ENCODE results near the gene NFAM1.

Gene NFAM1

DNA sequence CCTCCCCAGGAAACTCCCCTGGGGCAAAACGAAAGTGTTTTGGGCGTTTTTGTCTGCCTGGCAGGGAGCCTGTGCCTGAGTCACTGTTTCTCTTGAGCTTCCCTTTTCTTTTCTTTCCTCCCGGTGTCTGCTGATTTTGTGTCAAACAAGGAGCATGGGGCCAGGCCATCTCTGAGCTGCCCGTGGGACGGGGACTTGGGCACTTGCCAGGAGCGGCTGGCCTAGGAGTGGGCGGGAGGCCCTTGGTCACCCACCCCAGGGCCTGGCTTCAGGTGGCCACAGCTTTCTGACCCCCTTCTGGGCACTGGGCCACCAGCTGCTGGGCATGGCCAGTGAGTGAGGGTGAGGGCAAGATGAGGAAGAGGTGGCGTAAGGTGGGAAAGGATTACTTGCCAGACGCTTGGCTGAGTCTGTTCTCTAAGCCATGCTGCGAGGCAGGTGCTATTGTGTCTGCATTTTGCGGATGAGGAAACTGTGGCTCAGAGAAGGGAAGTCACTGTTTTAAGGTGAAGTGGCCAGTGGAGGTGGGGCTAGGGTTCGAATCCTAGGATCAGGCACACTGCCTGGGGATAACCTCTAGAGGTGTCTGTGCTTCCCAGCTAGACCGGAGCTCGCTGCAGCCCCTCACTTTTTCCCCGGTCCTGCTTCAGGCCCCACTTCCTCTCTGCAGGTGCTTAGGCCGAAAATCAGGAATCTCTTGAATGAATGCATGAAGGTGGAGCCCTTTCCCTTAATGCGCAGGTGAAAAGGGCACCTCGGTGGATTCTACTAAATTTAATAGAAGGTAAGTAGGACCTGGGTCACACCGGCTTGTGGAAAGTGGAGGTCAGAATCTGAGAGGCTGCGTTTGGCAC, 7.8 kb upstream of the NFAM1 start:
- peak; percentile 12 for DNase-seq

DNA sequence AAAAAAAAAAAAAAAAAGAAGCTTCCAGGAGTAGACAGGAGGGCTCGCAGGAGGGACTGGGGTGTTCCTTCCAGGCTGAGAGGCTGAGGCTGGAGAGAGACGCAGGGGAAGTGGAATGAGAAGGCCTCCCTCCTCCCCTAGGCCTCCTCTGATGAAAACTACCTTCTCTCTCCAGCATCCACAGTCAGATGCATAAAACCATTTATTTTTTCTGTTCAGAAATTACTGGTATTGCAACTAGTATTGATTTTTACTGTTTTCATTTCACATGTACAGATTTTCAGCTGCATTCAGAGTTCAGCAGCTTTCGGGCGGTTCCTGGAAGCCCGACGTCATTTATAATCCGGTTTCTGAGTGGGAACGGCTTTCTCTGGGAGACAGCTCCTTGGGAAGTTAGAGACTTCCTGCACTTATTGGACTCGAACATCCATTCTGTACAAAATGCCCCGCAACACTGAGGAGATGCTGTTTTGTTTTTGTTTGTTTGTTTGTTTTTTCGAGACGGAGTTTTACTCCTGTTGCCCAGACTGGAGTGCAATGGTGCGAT, 6.9 kb upstream of the NFAM1 start:
- DNase-seq, result no peak

DNA sequence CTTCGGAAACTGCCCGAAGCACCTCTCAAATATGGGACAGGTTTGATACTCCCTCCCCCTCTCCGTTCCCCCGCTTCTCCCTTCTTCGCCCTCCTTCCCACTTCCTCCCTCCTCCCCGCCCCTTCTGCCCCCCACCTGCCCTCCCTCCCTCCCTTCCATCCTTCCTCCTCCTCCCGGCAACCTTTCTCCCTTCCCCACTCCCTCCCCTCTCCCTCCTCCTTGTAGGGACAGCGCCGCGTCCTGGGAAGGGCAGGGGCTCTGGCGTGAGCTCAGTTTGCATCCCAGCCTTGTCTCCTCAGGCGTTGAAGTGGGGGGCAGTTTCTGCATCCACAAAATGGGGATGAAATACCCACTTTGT, 6.1 kb upstream of the NFAM1 start:
- no peak for DNase-seq

DNA sequence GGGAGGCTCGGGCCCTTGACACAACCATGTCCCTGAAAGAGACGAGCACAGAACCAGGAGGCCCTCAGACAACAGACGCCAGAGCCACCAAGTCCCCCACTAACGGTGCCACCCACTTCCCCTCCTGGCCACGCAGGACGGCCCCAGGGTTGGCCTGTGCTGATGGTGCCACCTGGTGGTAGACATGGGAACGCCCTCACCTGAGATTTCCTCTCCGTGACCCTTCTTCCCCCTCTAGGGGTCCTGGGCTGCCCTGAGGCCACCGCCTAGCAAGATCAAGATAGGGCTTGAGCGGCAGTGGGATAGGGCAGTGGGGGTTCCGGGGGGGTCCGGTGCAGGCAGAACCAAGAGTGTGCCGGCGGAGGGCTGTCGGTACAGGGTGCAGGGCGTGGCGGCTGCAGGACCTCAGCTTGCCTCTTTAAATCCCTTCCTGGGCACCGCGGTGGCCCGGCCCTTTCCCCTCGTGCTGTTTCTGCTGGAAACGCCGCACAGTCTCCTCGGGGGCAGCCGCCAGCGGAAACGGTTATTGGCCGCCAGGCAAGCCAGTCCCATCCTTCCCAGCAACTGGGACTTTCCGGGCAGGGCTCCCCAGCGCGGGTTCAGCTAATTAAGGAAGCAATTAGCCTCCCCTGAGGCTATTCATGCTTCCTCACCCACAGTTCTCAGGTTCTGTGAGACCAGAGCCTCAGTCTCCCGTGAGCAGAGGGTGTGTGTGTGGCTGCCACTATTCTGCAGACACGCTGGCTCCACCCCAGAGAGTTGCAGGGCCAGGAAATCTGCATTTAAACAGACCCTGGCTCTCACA, 5.5 kb upstream of the NFAM1 start:
- DNase-seq, result peak; percentile 46

DNA sequence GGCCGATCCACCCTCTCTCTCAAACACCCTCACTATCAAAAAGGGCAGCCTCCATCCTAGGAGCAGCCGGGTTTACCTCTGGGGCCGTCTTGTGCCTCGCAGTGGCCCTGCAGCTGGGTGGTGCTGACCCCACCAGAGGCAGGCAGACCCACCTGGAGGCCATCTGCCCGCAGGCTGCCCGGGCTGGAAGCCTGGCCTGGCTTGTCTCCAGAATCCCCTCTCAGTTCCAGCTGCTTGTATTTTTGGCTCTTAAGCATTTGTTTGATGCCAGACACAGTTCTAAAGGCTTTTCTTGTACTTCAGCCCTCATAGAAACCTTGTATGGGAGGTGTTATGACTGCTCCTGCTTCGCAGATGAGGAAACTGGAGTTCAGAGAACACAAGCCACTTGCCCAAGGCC, 4.2 kb upstream of the NFAM1 start:
- no peak for DNase-seq

DNA sequence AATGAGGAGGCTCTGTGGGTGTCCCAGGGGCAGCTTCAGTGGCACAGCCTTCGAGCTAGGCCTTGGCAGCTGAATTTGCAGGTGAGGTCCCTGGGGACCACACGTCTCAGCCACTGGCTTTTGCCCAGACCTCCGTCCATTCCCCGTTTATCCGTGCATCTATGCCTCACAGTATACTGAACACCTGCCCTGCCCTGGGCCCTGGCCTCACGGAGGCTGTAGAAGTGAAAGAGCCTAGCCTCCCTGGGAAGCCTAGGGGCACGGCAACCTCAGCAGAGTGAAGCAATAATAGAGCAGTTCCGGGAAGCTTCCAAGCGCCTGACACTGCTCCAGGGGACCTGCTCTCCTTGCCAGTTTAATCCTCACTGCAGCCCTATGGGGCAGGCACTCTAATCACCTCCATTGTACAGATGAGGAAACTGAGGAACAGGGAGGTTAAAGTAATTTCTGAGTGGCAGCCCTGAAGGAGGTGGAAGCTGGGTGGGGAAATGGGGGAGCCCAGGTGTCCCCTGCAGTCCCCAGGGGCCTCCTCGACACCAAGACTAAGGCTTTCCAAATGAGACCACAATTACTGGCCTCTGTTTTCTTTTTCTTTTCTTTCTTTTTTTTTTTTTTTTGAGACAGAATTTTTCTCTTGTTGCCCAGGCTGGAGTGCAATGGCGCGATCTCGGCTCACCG, 2.7 kb upstream of the NFAM1 start:
- no peak for DNase-seq

DNA sequence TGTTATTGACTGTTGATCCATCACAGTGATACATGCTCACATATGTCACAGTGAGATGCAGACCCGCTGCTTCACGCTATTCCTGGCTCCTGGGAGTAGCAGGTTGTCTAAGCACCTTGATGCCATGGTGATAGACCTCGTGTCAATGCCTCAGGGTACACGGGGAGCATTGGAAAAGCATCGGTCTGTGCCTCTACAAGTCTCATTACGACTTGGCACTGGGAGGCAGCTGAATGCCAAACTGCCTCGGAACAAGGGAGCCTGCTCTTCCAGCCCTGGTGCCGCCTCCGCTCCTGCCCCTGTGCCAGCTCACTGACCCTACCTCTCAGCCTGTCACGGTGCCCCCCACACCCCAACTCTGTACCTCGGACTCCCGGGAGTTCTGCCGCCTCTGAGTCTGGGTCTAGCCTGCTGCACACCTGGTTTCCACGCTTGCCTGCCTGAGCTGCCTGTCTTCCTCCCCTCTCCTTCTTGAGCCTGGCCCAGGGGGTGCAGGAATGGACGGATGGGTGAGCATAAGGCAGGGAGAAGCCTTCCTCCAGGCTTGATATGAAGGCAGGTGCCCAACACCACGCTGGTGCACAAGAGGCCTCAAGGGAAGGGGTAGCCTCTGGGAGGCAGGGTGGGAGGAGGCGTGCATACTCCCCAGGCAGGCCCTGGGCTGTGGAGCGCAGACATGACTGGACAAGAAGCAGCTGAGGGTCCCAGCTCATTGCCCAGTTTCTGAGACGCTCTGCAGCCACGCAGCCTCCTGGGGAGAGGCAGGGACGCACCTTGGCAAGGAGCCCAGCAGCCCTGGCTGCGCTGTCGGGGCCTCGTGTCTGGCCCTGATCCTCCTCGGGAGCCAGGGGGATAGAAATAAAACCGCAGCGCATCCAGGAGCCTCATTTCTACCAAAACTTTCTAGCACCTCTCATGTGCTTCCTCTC, 1.8 kb upstream of the NFAM1 start:
- no peak for DNase-seq

DNA sequence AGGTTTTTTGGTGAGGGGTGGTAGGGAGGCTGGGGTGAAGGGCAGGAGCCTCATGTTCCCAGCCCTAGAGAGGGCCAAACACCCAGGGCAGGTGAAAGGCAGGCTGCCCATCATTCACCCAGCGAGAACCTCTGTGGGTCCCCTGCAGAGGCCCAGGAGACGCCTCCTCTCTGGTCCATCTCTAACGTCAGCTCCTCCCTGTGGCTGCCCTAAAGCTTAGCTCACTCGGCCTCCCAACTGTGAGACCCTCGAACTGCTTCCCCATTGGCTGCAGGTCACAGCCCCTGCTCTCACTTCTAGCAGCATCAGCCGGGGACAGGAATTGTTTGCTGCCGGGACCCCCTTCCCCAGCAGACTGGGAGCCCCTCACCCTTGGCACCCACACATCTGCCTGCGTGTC, 615 bp upstream of the NFAM1 start:
- DNase-seq, result no peak

DNA sequence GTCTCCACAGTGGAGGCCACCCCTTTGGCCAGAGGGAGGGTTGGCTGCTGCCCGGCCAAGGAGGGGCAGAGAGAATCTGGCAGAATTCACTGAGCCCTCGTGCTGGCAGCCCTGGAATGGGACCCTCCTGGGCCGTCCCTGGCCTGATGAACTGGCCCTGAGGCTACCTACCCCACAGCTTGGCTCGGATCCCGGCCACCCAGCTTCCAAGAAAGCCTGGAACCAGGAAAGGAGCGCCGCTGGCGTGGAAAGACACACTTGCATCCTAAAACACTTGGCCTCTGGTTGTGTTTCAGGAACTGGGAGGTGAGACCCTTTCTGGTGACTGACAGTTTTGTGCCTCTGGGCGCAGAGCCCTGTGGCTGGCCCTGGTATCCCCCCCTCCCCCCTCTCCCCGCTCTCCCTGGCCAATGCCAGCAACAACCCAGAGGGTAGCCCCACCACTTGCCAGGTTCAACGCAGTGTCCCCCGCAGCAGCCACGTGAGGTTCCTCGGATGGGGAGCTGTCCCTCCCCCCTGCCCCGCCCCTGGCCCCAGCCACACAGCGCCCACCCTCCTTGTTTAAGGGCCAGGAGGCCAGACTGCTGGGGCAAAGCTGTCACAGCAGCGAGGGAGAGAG, 693 bp downstream of the NFAM1 start:
- DNase-seq, result no peak

DNA sequence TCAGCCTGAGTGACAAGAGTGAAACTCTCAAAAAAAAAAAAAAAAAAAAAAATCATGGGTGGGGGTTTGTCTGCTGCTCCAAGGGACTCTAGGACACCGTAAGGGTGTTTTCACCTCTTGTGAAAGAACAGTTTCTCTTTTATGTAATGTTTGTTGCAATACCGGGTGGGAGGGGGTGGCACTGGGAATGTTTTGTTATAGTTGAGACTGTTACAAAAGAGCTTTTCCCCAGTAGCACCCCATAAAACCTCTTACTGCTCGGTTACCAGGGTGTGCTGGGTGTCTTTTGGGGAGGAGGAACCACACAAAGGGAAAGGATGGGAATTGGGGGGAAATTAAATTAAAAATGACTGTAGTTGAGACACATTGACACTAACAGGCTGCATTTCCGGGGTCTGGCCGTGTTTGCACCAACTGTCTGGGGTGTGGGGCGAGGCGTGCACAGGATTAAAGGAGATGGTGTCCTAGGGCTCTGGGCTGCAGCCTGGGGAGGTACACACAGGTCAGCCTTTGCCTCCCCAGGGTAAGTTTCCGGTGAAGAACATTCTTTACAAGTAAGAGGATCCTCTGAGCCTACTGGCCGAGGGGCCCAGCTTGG, 1.6 kb downstream of the NFAM1 start:
- no peak for DNase-seq

DNA sequence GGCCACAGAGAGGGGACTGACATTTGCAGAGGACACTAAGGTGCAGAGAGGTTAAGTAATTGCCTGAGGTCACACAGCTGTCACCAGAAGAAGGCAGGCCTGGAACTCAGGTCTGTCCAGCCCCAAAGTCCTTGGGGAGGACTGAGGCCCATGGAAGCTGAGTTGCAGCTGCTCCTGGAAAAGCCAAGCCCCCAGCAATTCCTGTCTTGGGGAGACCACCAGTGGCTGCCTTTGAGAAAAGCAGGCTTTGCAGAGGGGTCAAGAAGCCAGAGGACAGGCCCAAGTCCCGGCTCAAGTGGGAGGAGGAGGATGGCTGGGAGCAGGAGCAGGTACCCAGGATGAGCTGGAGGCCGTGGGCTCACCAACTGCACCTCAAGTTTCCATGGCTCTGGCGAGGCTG, 3.4 kb downstream of the NFAM1 start:
- no peak for DNase-seq

DNA sequence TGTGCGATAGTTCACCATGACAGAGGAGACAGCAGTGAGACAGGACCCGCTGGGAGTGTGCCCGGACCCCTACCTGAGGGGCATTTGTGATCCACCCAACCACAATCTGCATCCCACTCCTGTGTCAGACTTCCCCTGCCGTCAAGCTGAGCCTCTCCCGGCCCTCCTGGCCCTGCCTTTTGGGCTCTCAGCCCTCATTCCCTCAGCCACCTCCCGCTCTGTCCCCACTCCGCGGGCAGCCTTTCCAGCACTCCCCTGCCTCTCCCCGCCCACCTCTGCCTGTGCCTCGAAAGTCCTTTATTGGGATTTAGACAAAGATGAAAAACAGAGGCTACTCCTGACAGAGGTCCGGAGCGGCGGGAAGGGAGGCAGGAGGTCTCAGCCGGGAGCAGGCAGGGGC, 4.2 kb downstream of the NFAM1 start:
- no peak for DNase-seq

DNA sequence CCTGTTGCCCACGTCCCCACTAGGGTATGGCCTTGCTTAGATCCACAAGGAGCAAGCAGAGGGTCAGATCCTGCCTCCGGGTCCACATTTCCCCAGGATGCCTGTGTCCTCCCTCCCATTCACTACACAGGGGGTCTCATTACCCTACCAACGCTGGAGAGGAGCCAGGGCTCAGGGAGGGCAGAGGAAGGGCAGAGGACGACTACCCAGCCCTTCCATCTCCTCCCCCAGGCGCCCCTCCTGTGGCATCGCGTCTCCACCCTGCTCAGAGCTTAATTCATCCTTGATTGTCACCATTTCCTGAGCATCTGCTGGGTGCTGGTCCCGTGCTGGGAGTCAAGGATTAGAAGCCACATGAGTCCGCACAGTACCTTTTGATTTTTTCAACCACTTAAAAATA, 5.0 kb downstream of the NFAM1 start:
- no peak for DNase-seq

DNA sequence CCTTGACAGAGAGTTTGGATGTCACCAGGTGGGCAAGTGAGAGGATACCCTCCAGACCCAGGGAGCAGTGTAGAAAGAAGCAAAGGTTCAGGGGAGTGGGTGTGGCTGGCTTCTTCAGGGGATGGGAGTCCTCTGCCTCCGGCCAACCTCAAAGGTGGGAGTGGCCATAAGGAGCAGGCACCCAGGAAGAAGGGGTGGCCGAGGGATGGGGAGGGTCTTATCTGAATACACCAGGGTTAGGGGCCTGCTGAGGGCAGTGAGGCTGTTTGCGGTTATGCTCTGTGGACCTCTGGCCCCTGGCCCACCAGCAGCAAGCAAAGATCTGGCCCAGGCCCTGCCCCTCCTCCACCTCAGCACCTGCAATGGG, 6.2 kb downstream of the NFAM1 start:
- no peak for DNase-seq

DNA sequence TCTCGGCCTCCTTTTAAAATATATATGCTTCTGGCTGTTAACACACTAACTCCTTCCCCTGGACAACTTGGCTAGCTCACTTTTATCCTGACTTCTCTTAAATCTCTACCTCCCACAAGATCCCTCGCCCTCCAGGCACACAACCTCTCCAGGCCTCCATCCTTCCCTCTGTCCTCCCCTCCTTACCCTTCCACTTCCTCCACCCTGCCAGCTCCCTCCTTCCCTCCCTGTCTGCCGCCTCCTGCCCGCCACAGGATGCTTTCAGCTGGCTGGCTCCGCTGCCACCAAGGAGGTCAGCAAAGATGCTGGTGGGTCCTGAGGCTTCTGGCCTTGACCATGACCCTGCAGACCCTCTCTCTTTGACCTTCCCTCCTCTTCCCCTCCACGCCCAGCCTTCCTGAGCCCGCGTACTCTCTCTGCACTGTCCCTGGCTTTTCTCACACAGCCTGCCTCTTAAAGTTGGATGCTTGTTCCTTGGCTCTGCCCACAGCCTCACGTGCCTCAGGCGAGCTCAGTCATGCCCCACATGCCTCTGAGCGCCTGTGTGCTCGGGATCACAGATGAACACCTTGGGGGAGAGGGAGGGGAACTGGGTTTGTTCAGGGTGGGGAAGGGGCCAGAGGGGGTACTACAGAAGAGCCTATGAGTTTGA, 6.7 kb downstream of the NFAM1 start:
- DNase-seq, result no peak

DNA sequence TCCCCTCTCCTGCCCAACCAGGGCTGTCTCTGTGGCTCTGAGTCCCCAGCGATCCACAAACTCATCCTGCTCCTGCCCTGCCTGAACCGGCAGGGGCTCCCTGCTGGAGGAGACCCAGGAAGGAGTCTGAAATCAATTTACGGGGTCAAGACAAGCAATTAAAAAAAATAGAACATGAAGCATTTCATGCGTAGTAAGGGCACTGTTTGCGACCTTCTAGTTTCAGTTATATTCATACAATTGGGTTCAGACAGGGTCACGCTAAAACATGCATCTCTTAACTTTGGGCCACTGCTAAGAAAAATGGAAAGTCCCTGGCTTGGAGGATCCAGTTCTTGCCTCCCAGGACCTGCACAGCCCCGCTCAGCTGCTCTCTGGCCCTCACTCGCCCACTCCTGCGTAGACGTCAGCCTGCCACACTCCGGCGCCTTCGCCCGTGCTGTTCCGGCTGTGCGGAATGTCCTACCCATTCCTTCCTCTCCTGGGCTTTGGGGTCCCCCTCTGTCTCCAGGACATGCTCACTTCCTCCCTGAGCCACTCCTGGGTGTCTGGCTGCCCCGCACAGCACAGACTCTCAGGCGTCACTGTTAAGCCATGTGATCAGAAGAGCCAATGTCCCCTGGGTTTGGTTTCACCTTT, 12.8 kb downstream of the NFAM1 start:
- no peak for DNase-seq

DNA sequence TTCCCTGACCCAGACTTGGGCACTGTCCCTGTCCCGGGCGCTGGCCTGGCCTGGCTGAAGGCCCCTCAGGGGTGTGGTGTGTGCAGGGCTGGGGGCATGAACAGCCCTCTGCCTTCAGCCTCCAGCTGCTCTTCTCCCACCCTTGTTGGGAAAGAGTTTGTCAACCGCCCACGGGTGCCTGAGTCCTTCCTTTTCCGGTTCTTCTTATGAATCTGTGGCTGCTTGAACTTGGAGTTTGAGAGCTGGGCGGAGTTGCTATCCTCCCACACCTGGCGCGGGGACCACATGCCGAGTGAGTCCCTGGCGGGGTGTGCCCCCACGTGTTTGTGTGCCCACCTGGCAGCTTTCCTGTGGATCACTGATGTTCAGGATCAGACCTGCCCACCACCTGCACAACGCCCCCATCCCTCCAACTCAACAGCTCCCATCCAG, 13.4 kb downstream of the NFAM1 start:
- no peak for DNase-seq

DNA sequence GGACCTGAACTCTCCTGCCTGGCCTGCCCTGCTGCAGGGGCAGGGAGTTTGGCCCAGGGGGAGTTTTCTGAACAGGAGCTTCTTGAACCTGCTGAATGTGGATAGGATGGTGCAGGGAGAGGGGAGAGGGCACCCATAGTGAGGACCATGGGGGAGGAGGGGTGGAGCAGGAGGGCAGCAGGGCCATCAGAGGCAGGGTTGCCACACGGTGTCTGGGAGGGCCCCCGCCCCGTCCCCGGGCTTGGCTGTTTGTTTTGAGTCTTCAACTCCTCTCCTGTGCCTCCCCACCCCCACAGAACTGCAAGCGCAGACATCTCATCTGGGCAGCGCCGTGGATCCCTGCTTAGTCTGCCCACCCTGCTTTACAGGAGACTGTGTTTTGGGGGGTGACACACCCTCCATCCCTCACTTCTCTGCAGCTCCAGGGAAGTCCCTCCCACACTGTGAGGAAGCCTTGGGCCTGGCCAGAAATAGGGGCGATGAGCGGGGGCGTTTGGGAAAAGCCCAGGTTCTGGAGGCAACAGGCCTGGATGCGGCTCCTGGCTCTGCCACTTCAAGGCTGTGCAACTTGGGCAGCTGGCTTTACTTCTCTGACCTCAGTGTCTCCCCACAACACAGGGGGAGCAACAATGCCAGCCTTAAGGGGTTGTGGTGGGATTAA, 14.4 kb downstream of the NFAM1 start:
- no peak for DNase-seq

DNA sequence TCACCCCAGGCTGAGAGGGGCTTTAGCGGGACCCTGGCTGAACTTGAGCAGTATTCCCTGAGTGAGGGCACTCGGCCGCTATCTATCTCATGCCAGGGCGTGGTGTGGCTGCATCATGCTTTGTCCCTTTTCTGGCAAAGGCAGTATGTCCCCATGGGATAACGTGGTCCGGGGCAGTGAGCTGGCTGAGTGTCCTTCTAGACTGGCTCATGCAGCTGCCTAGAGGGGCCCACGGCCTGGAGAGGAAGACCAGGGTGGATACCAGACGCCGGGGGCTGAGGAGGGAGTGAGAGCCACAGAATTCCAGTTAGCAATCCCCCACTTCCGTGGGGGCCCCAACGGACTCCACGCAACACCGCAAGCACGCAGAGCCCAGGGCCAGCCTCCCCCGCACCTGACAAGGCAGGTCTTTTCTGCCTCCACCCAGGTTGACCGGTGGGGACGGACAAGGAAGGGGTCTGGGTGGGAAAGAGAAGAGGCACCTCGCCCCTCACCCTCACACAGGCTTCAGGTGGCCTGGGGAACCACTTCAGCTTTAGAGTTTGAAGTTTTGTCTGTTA, 15.5 kb downstream of the NFAM1 start:
- no peak for DNase-seq

Data from fibroblast of skin of back (primary cell).